HG03025 (cell line): ENCODE results near the gene AKT1.
"Not testable (repeated sequence)": the region's sequence is repeated elsewhere in the genome, so short reads cannot be mapped to it uniquely, and the experiment has no call there.

Experiments used
- ATAC-seq: cut with Tn5 transposase; IDR thresholded peaks from one replicate; pipeline ENCODE4 v1.9.1; 2021; ENCODE audit warnings: mild to moderate bottlenecking, moderate library complexity; ENCODE audit not compliant: unreplicated experiment, low FRiP score

AKT1 gene

GRCh38 chr14:104756477-104757237 is 38.9 kb downstream of the AKT1 start:
- ATAC-seq: no peak

GRCh38 chr14:104755621-104756020 is 39.9 kb downstream of the AKT1 start:
- ATAC-seq: no peak

- ATAC-seq: no peak
Observed at GRCh38 chr14:104754213-104754851, 41.2 kb downstream of the AKT1 start.

- ATAC-seq: no peak
Observed at GRCh38 chr14:104753528-104754212, 41.9 kb downstream of the AKT1 start.

- peak; percentile 88 for ATAC-seq
Observed at GRCh38 chr14:104752735-104753527, 42.6 kb downstream of the AKT1 start, which contains the start of gene SIVA1. TSS of gene SIVA1 (plus strand) at chr14:104753147. CDS start at chr14:104753202, 55 bp downstream.

GRCh38 chr14:104752423-104752734 is 43.2 kb downstream of the AKT1 start:
- ATAC-seq: peak; percentile 69

- no peak for ATAC-seq
Observed at GRCh38 chr14:104751539-104752422, 43.8 kb downstream of the AKT1 start.

- ATAC-seq: not testable (repeated sequence)
Observed at GRCh38 chr14:104750753-104751057, 44.8 kb downstream of the AKT1 start.

- ATAC-seq: no peak
Observed at GRCh38 chr14:104750056-104750752, 45.3 kb downstream of the AKT1 start.

- ATAC-seq: no peak
Observed at GRCh38 chr14:104749111-104749649, 46.4 kb downstream of the AKT1 start.

GRCh38 chr14:104747876-104748275 is 47.7 kb downstream of the AKT1 start:
- no peak for ATAC-seq

- ATAC-seq: no peak
Observed at GRCh38 chr14:104746934-104747481, 48.5 kb downstream of the AKT1 start.

GRCh38 chr14:104746071-104746545 is 49.4 kb downstream of the AKT1 start:
- ATAC-seq: no peak

- ATAC-seq: no peak
Observed at GRCh38 chr14:104745431-104745830, 50.1 kb downstream of the AKT1 start.

GRCh38 chr14:104744484-104744883 is 51.1 kb downstream of the AKT1 start:
- no peak for ATAC-seq

GRCh38 chr14:104743461-104744380 is 51.8 kb downstream of the AKT1 start:
- ATAC-seq: no peak

- ATAC-seq: no peak
Observed at GRCh38 chr14:104742586-104743455, 52.7 kb downstream of the AKT1 start.
